ENCODE results near the gene CCDC178. TPM values are rescaled to one million over a fixed set of nuclear protein-coding genes. Genes with fewer than 3 reads are reported as not detected.

CCDC178 gene
- total RNA-seq, 2 donors from 2014 or later = 0.33 to 9.9 TPM

DNA sequence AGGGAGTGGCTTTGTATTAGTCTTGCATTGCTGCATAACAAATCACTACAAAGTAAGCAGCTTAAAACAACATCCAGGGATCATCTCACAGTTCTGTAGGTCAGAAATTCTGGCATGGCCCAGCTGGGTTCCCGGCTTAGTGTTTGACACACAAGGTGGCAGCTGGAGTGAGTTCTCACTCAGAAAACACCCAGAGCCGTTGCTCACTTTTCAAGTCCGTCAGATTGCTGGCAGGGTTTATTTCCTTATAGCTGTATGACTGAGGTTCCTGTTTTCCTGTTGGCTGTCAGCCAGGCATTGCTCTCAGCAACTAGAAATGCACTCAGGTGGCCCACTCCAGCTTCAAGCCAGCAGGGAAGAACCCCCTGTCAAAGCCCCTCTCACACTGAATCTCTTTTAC lies 324.1 kb downstream of the CCDC178 start:
- H3K27me3 ChIP-seq = no peaks in the 10 kb centered on the region
- H3K9me3 ChIP-seq = no peaks in the 10 kb centered on the region
- peak; percentile 83 for ATAC-seq
- TF ChIP-seq POLR2A (IDR thresholded peaks at IDR 0.05) = no peak
- no peak for TF ChIP-seq CTCF (IDR thresholded peaks at IDR 0.05)
- H3K4me3 ChIP-seq = no peak overlapping the region
- peak; percentile 38 to 70 (median 61) for DNase-seq
- no peaks in the 10 kb centered on the region for H3K36me3 ChIP-seq (replicated peaks in 1 of 2; ENCODE audit: insufficient read depth in 1 of 2, low read depth in 2 of 2)
- H3K27ac ChIP-seq = peak overlapping the region in 2 of 4 donors; percentile 46 to 53
- H3K4me1 ChIP-seq = peaks cover 4% of the 10 kb centered on the region
- WGBS, 2 donors = 2 to 3% methylated on average over 3 of the region's 3 CpGs
- intact Hi-C loops (cut with DNase I) = no loop called here

- peak; percentile 38 for ATAC-seq
- DNase-seq = no peak
- no peak overlapping the region for H3K4me3 ChIP-seq
- intact Hi-C loops (cut with DNase I) = no loop called here
- no peaks in the 10 kb centered on the region for H3K36me3 ChIP-seq (replicated peaks in 1 of 2; ENCODE audit: insufficient read depth in 1 of 2, low read depth in 2 of 2)
- H3K9me3 ChIP-seq = no peaks in the 10 kb centered on the region
- TF ChIP-seq CTCF (IDR thresholded peaks at IDR 0.05) (no peak), POLR2A (IDR thresholded peaks at IDR 0.05) (no peak)
- peak overlapping the region in 2 of 4 donors; percentile 46 to 53 for H3K27ac ChIP-seq
- WGBS, 2 donors = 5 to 14% methylated on average over 1 of the region's 1 CpG
- H3K4me1 ChIP-seq = peaks cover 4% of the 10 kb centered on the region
- H3K27me3 ChIP-seq = no peaks in the 10 kb centered on the region
These were observed 324.6 kb downstream of the CCDC178 start for GRCh38 chr18:33115917-33116316.

GRCh38 chr18:33115476-33115875 lies 325.0 kb downstream of the CCDC178 start:
- Histone ChIP-seq H3K9me3 (no peaks in the 10 kb centered on the region), H3K36me3 (replicated peaks in 1 of 2; ENCODE audit: insufficient read depth in 1 of 2, low read depth in 2 of 2) (no peaks in the 10 kb centered on the region), H3K4me1 (peaks cover 4% of the 10 kb centered on the region), H3K27me3 (no peaks in the 10 kb centered on the region), H3K4me3 (no peak overlapping the region), H3K27ac (no peak overlapping the region)
- ATAC-seq = no peak
- no peak for DNase-seq
- TF ChIP-seq POLR2A (IDR thresholded peaks at IDR 0.05) (no peak), CTCF (IDR thresholded peaks at IDR 0.05) (no peak)
- WGBS, 2 donors = 67 to 82% methylated on average over 7 of the region's 7 CpGs
- intact Hi-C loops (cut with DNase I) = no loop called here

DNA sequence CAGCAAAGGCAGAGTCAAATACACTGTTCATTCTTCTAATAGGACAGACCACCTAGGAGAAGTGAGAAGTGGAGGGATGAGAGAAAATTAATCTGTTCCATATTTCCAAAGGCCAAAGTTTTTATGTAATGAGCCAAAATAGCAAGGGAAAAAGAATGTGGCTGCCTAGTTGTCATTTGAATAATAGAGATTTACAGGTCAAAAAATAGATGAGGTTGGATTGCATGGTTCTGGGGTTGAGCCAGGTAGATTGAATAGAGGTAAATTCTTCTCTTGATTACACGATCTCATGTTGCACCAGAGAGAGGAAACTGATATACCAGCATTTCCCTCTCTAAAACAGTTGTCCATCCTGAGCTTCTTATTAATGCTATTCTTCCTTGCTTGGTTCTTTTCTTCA lies 325.8 kb downstream of the CCDC178 start:
- intact Hi-C loops (cut with DNase I) = no loop called here
- TF ChIP-seq CTCF (IDR thresholded peaks at IDR 0.05) = no peak
- no peak for TF ChIP-seq POLR2A (IDR thresholded peaks at IDR 0.05)
- Histone ChIP-seq H3K4me1 (peaks cover 4% of the 10 kb centered on the region), H3K27ac (no peak overlapping the region), H3K9me3 (no peaks in the 10 kb centered on the region), H3K4me3 (no peak overlapping the region), H3K36me3 (replicated peaks in 1 of 2; ENCODE audit: insufficient read depth in 1 of 2, low read depth in 2 of 2) (no peaks in the 10 kb centered on the region), H3K27me3 (no peaks in the 10 kb centered on the region)
- no peak for ATAC-seq
- WGBS, 2 donors = 65 to 70% methylated on average over 1 of the region's 1 CpG
- DNase-seq = no peak

GRCh38 chr18:33113416-33113815 lies 327.1 kb downstream of the CCDC178 start:
- Histone ChIP-seq H3K27me3 (no peaks in the 10 kb centered on the region), H3K4me1 (peaks cover 4% of the 10 kb centered on the region), H3K9me3 (no peaks in the 10 kb centered on the region), H3K36me3 (replicated peaks in 1 of 2; ENCODE audit: insufficient read depth in 1 of 2, low read depth in 2 of 2) (no peaks in the 10 kb centered on the region), H3K4me3 (no peak overlapping the region), H3K27ac (no peak overlapping the region)
- intact Hi-C loops (cut with DNase I) = no loop called here
- 72 to 75% methylated on average over 1 of the region's 1 CpG for WGBS, 2 donors
- DNase-seq (no peak), ATAC-seq (no peak)
- TF ChIP-seq POLR2A (IDR thresholded peaks at IDR 0.05) (no peak), CTCF (IDR thresholded peaks at IDR 0.05) (no peak)
